PC-3 (cell line): ENCODE data around the gene PLSCR1.

Experiments
- EZH2 ChIP-seq: fragments of 300-600 bp; sonication (generic); IDR thresholded peaks from one replicate; pipeline ENCODE4 v1.6.1; 2017; ENCODE audit warnings: antibody characterized with exemption, mild to moderate bottlenecking, low read length; ENCODE audit not compliant: unreplicated experiment
- EZH2phosphoT487 ChIP-seq: fragments of 300-600 bp; sonication (generic); IDR thresholded peaks from 2 replicates; pipeline ENCODE4 v1.6.1; 2018; ENCODE audit warnings: mild to moderate bottlenecking, antibody characterized with exemption, low read length, borderline replicate concordance
- TF ChIP-seq, protein P1 (sequence below): fragments of 300-600 bp; sonication (generic); conservative IDR thresholded peaks from 2 replicates; pipeline ENCODE4 v1.5.1; 2017; ENCODE audit warnings: antibody characterized with exemption, low read depth, mild to moderate bottlenecking, low read length

GRCh38 chr3:146532406-146532805, 12.0 kb downstream of the PLSCR1 start:
- TF ChIP-seq EZH2phosphoT487, result no peak
- TF ChIP-seq, protein P1, sequence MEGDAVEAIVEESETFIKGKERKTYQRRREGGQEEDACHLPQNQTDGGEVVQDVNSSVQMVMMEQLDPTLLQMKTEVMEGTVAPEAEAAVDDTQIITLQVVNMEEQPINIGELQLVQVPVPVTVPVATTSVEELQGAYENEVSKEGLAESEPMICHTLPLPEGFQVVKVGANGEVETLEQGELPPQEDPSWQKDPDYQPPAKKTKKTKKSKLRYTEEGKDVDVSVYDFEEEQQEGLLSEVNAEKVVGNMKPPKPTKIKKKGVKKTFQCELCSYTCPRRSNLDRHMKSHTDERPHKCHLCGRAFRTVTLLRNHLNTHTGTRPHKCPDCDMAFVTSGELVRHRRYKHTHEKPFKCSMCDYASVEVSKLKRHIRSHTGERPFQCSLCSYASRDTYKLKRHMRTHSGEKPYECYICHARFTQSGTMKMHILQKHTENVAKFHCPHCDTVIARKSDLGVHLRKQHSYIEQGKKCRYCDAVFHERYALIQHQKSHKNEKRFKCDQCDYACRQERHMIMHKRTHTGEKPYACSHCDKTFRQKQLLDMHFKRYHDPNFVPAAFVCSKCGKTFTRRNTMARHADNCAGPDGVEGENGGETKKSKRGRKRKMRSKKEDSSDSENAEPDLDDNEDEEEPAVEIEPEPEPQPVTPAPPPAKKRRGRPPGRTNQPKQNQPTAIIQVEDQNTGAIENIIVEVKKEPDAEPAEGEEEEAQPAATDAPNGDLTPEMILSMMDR, result no peak
- no peak for TF ChIP-seq EZH2
